Upper lobe of right lung (tissue), 1 donor: ENCODE data around the gene SERPINB6. TPM values are rescaled to one million over a fixed set of nuclear protein-coding genes. Genes with fewer than 3 reads are reported as not detected.

Experiments used
- ATAC-seq: fragments of 200-7000 bp; cut with Tn5 transposase; one replicate; pipeline ENCODE4 v1.9.1; 2020; ENCODE audit warnings: mild to moderate bottlenecking, moderate library complexity
- DNase-seq: peaks from one replicate; pipeline ENCODE4 v3.0.0-alpha.2; 2020
- H3K27ac ChIP-seq: fragments of 200-600 bp; one replicate; pipeline ENCODE4 v1.8.0; 2022
- H3K27me3 ChIP-seq: fragments of 200-600 bp; one replicate; pipeline ENCODE4 v1.8.0; 2022; ENCODE audit warnings: mild to moderate bottlenecking
- H3K36me3 ChIP-seq: fragments of 200-600 bp; one replicate; pipeline ENCODE4 v1.8.0; 2022
- H3K4me1 ChIP-seq: fragments of 200-600 bp; one replicate; pipeline ENCODE4 v1.8.0; 2022
- H3K4me3 ChIP-seq: fragments of 200-600 bp; one replicate; pipeline ENCODE4 v1.8.0; 2022; ENCODE audit warnings: mild to moderate bottlenecking
- H3K9me3 ChIP-seq: fragments of 200-600 bp; one replicate; pipeline ENCODE4 v1.8.0; 2022
- intact Hi-C: fragments of 100-400 bp; cut with DNase I; formaldehyde crosslinking; loops from one replicate; pipeline ENCODE4 v1.11.0; 2022
- total RNA-seq: library from RNA; stranded (reverse); fragmentation: NEBNext Ultra II Directional; extraction: Animal tissue kit (Norgen Biotek cat#: 25700); gene quantifications from one replicate; pipeline ENCODE4 v1.2.1, GENCODE V29; 2021
- TF ChIP-seq, protein P1 (sequence below): fragments of 200-600 bp; IDR thresholded peaks from one replicate; pipeline ENCODE4 v1.8.0; 2022; ENCODE audit warnings: antibody characterized with exemption
- donor health status: DM: no; HTN: yes; CAD: no; lungs with severe emphysema.

The SERPINB6 gene
- total RNA-seq, 1 donor from 2014 or later, result 157 TPM

DNA sequence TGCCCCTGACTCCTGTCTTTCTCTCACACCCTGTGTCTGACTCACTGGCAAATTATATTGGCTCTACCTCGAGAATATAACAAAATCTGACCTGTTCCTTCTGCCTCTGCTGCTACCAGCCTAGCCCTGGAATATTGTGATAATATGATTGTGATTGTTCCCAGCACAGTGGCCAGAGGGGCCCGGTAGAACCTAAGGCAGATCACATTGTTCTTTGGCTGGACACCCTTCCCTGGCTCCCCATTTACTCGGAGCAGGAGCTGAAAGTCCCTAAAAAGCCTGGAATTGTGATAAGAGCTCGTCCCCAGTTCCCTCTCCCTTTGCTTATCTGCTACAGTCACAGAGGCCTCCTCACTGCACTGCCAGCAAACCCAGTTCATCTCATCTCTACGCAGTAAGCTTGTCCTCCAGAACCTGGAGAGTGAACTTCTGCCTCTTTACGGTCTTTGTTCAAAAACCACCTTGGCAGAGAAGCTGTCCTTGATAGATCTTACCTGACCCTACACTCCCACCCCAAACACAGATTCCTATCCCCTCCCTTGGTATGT, 21.8 kb downstream of the SERPINB6 start:
- H3K9me3 ChIP-seq, result no peaks in the 10 kb centered on the region
- peaks cover 11% of the 10 kb centered on the region for H3K4me1 ChIP-seq
- ATAC-seq (no peak), DNase-seq (no peak)
- TF ChIP-seq, protein P1, sequence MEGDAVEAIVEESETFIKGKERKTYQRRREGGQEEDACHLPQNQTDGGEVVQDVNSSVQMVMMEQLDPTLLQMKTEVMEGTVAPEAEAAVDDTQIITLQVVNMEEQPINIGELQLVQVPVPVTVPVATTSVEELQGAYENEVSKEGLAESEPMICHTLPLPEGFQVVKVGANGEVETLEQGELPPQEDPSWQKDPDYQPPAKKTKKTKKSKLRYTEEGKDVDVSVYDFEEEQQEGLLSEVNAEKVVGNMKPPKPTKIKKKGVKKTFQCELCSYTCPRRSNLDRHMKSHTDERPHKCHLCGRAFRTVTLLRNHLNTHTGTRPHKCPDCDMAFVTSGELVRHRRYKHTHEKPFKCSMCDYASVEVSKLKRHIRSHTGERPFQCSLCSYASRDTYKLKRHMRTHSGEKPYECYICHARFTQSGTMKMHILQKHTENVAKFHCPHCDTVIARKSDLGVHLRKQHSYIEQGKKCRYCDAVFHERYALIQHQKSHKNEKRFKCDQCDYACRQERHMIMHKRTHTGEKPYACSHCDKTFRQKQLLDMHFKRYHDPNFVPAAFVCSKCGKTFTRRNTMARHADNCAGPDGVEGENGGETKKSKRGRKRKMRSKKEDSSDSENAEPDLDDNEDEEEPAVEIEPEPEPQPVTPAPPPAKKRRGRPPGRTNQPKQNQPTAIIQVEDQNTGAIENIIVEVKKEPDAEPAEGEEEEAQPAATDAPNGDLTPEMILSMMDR, result no peak
- H3K36me3 ChIP-seq, result peaks cover 46% of the 10 kb centered on the region
- H3K27me3 ChIP-seq, result no peaks in the 10 kb centered on the region
- no peak overlapping the region for H3K4me3 ChIP-seq
- intact Hi-C loops, result no loop called here
- no peak overlapping the region for H3K27ac ChIP-seq

DNA sequence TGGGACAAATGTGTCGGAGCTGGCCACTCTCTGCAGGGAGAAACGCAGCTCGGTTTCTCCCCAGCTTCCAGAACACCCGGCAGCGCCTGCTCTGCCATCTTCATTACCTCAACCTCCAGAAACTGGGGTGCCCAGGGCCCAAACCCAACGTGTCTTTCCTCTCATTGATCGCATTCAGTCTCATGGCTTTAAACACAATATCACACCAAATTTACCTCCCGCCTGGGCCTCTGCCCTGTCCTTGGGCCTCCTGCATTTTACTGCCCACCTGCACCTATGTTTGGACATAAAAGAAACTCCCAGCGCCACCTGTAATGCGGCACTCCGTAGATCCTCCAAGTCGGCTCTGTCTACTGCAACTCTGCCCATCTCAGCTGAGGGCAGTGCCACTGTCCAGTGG, 22.2 kb downstream of the SERPINB6 start:
- TF ChIP-seq, protein P1, result no peak
- intact Hi-C loops, result no loop called here
- H3K9me3 ChIP-seq, result no peaks in the 10 kb centered on the region
- H3K27ac ChIP-seq, result no peak overlapping the region
- DNase-seq (no peak), ATAC-seq (no peak)
- H3K27me3 ChIP-seq, result no peaks in the 10 kb centered on the region
- no peak overlapping the region for H3K4me3 ChIP-seq
- peaks cover 11% of the 10 kb centered on the region for H3K4me1 ChIP-seq
- H3K36me3 ChIP-seq, result peaks cover 41% of the 10 kb centered on the region

DNA sequence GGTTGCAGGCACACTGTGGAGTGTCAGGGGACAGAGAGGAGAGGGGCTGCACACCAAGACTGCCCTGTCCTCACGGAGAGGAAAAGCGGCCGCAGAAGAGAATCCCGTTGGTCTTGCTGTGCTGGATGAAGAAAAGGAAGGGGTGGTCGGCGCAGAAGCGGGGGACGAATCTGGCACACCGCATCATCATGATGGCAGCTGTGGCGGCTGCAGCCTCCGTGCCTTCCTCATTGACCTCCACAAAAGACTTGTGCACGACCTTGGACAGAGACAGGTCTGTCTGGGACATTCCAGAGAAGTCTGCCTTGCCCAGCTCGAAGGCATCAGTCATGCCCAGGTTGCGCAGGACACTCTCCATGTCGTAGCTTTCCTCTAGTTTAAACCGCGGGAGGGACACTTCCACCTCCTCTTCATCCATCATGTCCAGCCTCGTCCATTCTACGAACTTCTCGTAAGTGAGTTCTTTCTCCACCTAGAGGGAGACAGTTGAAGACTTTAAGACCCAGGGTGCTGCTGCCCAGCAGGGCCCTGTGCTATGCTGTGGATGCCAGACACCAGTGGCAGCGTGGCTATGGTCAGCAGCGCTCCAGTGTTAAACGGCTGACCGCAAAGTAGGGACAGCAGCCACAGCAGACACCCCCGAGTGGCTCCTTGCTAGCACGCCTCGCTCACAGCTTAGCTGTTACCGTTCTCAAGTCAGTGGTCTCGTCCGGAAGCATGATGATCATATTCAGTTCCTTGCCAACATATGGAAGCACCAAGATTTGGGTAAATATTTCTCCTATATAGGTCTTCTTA, 22.9 kb downstream of the SERPINB6 start:
- peaks cover 14% of the 10 kb centered on the region for H3K4me1 ChIP-seq
- DNase-seq (no peak), ATAC-seq (no peak)
- intact Hi-C loops, result no loop called here
- H3K27me3 ChIP-seq, result no peaks in the 10 kb centered on the region
- no peaks in the 10 kb centered on the region for H3K9me3 ChIP-seq
- TF ChIP-seq, protein P1, result no peak
- no peak overlapping the region for H3K4me3 ChIP-seq
- no peak overlapping the region for H3K27ac ChIP-seq
- H3K36me3 ChIP-seq, result peaks cover 35% of the 10 kb centered on the region

DNA sequence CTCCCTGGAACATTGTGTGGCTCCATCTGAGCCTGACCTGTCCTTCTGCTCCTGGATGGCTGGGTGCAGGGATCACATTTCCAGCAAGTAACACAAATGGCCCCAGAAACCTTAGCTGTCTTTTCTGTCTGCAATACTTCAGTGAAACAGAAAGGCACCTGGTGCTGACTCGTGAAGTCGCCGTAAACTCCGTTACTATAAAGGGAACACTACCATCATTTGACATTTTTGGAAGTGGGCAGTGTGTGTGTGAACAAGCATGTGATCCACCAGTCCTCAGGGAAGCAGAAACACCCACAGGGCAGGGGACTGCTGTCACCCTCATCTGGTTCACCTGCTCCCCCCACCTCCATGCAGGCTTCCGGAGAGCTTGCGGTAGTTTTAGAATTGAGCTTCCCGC, 23.9 kb downstream of the SERPINB6 start:
- ATAC-seq (no peak), DNase-seq (no peak)
- Histone ChIP-seq H3K4me3 (no peak overlapping the region), H3K9me3 (no peaks in the 10 kb centered on the region), H3K36me3 (peaks cover 31% of the 10 kb centered on the region), H3K4me1 (peaks cover 17% of the 10 kb centered on the region), H3K27me3 (no peaks in the 10 kb centered on the region), H3K27ac (no peak overlapping the region)
- intact Hi-C loops, result no loop called here
- TF ChIP-seq, protein P1, result no peak

DNA sequence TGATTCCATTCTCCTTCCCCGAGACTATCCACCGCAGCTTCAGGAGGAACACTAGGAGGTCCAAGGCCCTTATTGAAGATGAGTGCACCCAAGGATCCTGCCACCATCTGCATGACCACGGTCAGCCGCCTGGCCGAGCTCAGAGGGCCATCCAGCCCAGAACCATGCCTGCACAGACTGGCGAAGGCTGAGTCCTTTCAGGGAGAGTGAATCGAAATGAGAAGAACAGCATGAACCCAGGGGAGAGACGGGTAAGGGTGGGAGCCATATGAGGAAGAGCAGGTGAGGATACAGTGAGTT, 26.3 kb downstream of the SERPINB6 start:
- H3K9me3 ChIP-seq, result no peaks in the 10 kb centered on the region
- peaks cover 22% of the 10 kb centered on the region for H3K36me3 ChIP-seq
- peaks cover 11% of the 10 kb centered on the region for H3K4me1 ChIP-seq
- TF ChIP-seq, protein P1, result no peak
- H3K4me3 ChIP-seq, result no peak overlapping the region
- intact Hi-C loops, result no loop called here
- no peaks in the 10 kb centered on the region for H3K27me3 ChIP-seq
- DNase-seq (no peak), ATAC-seq (no peak)
- no peak overlapping the region for H3K27ac ChIP-seq
